ENCODE measurements around the gene ANKRD63.

The ANKRD63 gene

GRCh38 chr15:40277471-40277870 is 5.4 kb downstream of the ANKRD63 start:
- no peak for FAIRE-seq

GRCh38 chr15:40276927-40277326 is 5.9 kb downstream of the ANKRD63 start:
- no peak for FAIRE-seq

- no peak for FAIRE-seq
Observed at GRCh38 chr15:40275954-40276353, 6.9 kb downstream of the ANKRD63 start.

GRCh38 chr15:40275523-40275922 is 7.3 kb downstream of the ANKRD63 start:
- FAIRE-seq, result no peak

- no peak for FAIRE-seq
Observed at GRCh38 chr15:40274350-40275274, 8.3 kb downstream of the ANKRD63 start.

GRCh38 chr15:40273428-40273827 is 9.4 kb downstream of the ANKRD63 start:
- no peak for FAIRE-seq

- no peak for FAIRE-seq
Observed at GRCh38 chr15:40272485-40273056, 10.3 kb downstream of the ANKRD63 start.

GRCh38 chr15:40271685-40272484 is 11.0 kb downstream of the ANKRD63 start:
- FAIRE-seq, result no peak

- FAIRE-seq, result no peak
Observed at GRCh38 chr15:40270246-40270995, 12.4 kb downstream of the ANKRD63 start.

- no peak for FAIRE-seq
Observed at GRCh38 chr15:40269604-40270003, 13.3 kb downstream of the ANKRD63 start.

- no peak for FAIRE-seq
Observed at GRCh38 chr15:40267670-40268069, 15.2 kb downstream of the ANKRD63 start.

GRCh38 chr15:40266828-40267304 is 16.0 kb downstream of the ANKRD63 start:
- no peak for FAIRE-seq

- no peak for FAIRE-seq
Observed at GRCh38 chr15:40265875-40266274, 17.0 kb downstream of the ANKRD63 start.

GRCh38 chr15:40265355-40265754 is 17.5 kb downstream of the ANKRD63 start:
- no peak for FAIRE-seq

- FAIRE-seq, result no peak
Observed at GRCh38 chr15:40264321-40265153, 18.3 kb downstream of the ANKRD63 start.

- FAIRE-seq, result no peak
Observed at GRCh38 chr15:40263024-40263754, 19.7 kb downstream of the ANKRD63 start.

- FAIRE-seq, result no peak
Observed at GRCh38 chr15:40259021-40259420, 23.8 kb downstream of the ANKRD63 start.

- no peak for FAIRE-seq
Observed at GRCh38 chr15:40258544-40258943, 24.3 kb downstream of the ANKRD63 start.

GRCh38 chr15:40257656-40258450 is 25.0 kb downstream of the ANKRD63 start:
- no peak for FAIRE-seq
